AG08395 (cell line): ENCODE measurements around the gene METRNL.

Experiments
- DNase-seq: peaks from one replicate; pipeline ENCODE4 v3.0.0; 2012; ENCODE audit warnings: mixed read lengths, low spot score

METRNL gene

DNA sequence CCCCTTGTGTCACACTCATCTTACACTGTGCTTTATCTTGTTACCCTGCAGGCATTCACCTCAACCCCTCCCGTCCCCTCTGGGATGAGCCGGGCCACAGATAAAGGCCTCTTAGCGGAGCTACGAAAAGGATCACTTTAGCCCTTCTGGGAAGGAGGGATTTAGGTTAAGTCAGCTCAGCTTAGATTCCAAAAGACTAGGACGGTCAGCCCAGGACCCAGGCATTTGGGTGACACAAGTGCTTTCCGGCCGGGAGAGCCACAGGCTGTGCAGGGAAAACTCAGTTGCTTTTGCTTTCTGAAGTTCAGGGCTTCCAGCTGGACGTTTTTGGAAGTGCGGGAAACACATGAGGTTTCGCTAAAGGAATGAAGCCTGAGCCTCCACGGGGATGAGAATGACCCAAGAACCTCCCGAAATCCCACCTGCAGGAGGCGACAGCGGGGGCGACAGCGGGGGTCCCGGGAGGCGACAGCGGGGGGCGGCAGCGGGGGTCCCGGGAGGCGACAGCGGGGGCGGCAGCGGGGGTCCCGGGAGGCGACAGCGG, 11.6 kb upstream of the METRNL start:
- peak; percentile 35 for DNase-seq

DNA sequence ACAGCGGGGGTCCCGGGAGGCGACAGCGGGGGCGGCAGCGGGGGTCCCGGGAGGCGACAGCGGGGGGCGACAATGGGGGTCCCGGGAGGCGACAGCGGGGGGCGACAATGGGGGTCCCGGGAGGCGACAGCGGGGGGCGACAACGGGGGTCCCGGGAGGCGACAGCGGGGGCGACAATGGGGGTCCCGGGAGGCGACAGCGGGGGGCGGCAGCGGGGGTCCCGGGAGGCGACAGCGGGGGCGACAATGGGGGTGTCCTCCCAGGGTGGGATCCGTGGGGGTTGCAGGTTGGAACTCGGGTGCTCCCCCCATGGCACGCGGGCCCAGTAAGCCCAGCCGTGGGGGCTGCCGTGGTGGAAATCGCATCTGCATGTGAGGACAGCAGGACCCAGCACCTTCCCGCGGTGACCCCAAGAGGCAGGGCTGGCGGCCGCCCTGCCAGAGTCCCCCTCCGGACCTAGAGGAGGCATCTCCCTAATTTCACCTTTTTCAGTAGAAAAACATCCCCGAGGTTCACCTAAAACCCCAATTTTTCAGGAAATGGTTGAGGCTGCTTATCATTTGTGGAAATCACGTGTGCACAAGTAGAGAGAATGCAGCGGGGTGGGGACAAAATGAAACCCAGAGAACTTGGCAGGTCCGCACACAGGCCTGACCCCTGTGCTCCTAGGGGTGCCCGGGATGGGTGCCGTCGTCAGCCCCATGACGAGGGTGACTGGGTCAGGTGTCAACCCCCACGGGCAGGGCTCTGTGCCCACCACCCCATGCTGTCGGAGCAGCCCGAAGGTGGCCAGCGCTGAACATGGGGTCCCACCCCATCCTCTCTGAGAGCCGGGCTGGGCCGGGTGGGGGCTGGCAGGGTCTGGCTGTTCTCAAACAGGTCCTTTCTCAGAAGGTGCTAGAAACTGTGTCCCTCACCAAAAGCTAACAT, 10.5 kb upstream of the METRNL start:
- DNase-seq = no peak

DNA sequence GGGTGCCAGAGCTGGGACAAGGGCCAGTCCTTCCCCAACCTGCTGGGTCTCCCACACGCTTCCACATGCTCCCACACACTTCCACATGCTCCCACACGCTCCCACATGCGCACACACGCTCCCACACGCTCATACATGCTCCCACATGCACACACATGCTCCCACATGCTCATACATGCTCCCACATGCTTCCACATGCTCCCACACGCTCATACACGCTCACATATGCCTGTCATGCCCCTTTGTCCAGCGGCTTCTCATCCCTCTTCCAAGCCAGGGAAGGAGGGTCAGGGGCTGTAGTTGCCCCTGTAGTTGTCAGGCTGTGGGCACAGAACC, 9.9 kb upstream of the METRNL start:
- no peak for DNase-seq

DNA sequence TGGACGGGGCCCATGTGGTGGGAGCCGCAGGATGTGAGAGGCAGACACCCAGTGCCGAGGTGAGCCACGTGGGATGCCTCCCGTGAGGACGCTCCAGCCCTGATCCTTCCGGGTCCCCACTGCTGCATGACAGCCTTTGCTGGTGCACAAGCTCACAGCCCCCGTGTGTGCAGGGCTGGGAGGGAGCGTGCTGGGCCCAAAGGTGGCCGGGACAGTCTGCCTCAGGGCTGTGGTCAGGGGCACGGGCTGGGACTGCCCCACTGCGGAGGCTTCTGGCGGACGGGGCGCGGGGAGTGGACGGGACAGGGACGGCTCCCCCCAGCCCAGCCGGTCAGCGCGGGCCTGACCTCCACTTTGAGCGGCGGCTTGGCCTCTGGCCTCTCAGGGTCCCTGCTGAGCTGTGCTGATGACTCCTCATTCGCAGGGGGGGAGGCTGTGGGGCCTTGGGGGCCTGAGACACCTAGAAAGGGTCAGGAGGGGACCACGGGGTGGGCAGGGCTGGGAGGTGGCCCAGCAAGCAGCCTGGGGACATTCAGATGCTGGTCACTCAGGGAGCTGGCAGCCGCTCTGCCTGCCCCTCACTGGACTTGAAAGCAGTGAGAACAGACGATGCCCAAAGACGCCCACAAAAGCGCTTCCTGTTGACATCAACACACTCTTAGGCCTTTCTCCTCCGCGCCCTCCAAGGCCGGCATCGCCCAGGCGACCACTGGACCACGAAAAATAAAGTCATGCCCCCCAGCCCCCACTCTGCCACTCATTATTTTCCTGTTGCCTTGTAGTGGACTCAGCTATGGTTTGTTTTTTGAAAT, 9.3 kb upstream of the METRNL start:
- no peak for DNase-seq

DNA sequence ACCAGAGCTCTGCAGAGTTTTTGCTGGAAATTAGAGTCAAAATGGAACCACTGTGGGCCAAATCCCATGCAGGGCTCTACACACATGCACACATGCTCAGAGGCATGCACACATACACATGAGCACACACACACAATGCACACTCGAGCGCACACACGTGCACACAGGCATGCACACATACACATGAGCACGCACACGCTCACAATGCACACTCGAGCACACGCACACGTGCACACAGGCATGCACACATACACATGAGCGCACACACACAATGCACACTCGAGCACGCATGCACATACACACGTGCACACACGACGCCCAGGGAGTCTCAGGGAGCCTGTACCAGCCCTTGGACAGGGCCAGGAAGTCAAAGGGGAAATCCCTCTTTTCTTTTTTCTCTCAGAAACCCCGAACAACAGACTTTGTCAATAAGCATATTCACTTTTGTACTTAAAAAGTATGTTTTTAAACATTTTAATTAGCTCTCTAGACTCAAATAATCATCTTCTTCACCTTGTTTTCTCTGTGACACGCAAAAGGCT, 8.5 kb upstream of the METRNL start:
- DNase-seq = no peak

DNA sequence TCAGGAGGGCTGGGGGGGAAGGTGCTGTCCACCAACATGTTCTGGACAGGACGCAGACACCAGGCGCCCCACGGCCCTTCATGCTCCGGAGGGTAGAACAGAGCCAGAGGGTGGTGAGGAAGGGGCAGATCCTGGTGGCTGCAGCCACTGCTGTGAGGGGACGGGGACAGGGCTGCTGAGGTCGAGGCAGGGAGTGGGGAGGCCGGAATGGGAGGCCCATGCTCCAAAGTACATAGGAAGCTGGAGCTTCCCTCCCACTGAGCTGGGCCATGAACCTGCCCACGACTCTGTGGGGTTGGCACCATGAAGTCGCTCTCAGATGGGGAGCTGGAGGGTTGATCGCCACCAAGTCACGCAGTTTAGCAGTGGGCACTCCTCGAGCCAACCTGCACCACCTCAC, 8.0 kb upstream of the METRNL start:
- no peak for DNase-seq

DNA sequence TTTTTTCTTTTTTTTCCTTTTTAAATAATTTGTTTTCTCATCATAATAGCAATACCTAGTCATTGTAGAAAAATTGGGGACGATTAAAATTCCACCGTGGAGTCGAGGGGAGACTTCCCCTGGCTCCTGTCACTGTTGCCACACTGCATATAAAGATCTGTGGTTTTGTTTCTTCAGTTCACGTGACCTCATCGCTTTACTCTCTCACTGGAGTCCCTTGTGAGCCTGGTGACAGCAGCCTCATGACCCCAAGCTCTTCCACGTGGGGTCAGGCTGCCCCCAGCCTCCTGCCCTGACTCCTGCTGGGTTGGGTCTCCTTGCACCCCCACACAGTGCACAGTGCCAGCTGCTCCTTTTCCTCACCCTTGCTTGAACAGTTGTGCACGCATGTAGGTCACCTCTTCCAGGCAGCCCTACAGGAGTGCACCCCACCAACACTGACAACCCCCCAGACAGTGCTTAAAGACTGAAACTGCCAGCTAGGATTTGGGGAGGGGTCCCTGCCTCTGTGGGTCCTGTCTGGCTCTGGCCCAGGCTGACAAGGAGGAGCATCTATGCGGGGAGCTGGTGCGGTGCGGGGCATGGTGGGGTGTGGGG, 7.3 kb upstream of the METRNL start:
- DNase-seq = no peak

DNA sequence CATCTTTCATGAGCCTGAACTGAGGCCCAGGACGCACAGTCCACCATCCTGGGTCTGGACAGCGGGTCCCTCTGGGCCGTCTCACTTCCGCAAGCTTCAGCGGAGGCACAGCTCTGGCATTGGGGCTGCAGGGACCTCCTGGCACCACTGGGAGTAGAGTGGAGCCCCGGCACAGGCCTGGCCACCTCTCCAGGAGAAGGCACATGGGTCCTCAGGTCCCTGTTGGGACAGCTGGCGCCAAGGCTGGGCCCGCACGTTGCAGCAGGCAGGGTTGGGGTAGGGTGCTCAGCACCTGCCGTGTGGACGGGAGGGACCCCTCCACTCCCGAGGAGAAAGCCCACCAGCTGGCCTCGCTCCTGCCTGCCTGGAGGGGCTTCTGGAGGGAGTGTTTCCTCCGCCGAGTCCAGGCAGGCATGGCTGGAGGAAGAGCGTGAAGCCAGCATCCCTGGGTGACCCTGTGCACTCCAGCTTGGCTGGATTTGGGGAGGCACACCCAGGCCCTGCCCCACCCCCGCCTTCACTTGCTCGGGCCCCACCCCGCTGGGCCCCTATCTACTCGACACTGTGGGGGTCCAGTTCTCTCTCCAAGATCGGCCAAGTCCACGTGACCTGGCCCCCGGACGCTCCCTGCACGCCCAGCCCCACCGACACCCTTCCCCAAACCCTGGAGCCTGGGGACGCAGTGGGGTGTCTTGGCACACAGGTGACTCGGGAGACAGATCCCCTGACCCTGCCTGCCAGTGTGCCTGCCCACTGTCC, 6.6 kb upstream of the METRNL start:
- DNase-seq = no peak

DNA sequence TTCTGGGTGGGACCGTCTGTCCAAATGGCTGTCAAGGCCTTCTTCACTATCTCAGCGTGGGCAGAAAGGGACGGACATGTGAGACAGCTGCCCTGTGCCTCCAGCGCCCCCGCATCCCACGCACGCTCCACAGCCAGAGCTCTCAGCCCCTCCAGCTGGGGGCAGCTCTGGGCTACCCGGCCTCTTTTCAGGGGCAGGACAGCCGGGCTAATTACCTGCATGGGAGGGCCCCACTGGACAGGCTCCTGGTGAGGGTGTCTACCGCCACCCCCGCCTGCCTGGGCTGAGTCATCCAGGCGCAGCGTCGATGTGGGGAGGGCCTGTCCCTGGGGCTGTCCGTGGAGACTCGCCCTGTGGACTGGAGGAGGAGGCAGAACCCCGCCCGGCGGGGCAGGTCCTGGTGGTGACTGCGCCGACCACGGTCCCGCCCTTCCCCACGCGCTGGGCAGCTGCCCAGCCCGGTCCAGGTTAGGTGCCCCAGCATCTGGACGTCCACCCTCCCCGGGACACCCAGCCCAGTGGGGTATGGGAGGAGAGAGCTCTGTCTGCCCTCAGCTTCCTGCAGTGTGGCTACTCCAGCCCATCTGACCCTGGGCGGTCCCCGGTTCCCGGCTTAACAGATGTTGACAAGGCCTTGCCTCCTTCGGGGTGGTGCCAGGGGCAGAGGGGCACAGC, 5.9 kb upstream of the METRNL start:
- no peak for DNase-seq

DNA sequence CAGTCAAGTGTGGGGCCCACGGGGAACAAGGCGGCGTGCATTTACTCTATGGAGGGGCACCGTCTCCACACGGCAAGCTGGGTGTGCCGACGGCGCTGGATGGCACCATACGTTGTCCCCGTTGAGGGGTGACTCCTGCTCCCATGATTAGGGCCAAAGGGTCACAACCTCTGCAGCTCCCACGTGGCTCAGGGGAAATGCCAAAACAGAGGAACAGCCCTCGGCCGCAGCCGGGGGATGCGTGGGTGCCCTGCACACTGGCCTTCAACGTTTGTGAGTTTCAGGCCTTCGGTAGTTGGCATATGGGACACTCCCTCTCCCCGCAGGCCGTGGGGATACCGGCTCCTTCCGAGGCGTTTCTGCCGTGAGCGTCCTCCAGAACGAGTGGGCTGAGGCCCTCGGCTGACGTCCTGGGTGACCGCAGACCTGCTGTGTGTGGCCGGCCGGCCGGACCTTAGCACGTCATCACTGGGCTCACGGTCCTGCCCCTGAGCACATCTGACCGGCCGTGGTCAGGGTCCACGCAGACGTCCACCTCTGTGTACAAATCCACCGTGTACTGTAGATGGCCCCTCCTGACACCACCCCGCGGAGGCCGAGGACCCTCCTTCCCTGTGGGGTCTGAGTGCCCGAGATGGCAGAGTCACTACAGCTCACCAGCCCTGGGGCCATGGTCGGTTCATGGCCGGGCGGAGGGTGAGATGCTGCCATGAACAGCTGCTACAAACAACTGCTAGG, 4.8 kb upstream of the METRNL start:
- DNase-seq = no peak

DNA sequence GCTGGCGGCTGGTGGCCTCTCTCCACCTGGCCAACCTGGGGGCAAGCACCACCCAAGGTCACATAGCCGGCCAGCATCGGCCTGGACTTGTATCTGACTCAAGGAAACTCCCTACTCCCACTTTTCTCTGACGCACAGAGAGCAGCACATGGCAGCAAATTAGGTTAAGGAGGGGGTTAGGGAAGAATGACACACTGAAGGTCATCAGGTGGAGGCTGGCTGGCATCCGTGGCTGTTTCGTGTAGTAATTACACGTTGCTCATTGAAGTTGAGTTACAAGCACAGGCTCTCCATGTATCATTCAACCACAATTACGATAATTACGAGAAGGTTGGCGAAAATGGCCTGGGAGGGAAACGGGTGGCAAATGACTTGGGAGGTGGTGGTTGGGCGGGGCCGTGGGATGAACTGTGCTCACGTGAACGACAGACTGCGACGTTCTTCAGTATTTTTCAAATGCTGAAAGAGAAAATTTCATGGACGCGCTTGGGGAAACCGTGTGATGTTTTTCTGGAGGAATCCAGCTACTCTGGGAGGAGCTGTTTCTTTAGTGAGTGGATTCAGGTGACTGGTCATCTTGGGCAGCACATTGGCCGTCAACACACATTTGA, 4.0 kb upstream of the METRNL start:
- no peak for DNase-seq

DNA sequence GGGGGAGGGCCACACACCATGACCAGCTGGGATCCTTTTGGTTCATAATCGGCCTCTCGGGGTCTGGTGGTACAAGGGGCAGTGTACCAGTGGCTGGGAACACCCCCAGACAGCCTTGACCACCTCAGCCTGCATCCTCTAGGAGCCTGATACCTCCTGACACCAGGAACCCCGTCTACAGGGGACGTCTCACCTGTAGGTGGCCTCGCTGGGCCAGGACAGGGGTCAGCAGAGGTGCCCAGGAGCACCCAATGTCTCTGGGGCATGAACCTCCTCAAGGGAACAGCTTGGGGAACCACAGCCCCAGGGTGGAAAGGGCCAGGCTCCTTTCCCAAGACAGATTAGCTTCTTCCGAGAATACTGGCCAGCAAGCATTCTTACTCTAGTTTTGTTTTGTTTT, 2.5 kb upstream of the METRNL start:
- no peak for DNase-seq

DNA sequence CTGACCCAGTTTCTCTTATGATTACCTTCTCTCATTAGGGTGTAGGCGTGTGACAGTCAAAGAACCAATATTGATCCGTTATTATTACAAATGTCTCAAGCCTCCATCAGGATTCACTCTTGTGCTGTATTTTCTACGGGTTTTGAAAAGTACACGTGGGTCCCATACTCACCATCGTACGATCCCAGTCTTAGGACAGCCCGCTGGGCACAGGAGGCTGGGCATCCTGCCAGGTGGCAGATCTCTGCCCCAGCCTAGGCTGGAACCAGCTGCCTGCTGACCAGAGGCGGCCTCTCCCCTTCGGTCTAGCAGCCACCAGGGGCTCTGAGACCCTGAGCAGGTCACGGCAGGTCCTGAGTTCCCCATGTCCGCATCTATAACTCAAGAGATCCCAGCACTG, 2.0 kb upstream of the METRNL start:
- no peak for DNase-seq

DNA sequence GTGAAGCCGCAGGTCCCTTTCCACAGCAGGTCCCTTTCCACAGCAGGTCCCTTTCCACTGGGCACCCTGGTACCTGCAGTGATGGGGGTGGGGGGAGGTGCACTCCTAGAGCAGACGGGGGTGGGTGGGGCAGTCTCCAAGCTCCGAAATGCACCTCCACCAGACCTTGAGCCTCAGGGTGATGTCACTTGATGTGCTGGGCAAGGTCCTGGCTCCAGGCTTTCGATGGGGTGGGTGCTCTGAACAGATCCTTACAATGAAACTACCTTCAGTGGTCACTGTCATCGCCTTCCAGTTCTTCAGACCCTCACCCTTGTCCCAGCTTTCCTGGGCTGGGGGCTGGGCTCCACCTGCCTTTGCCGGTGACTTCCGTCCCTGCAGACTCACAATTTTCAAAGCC, 1.5 kb upstream of the METRNL start:
- DNase-seq = no peak

DNA sequence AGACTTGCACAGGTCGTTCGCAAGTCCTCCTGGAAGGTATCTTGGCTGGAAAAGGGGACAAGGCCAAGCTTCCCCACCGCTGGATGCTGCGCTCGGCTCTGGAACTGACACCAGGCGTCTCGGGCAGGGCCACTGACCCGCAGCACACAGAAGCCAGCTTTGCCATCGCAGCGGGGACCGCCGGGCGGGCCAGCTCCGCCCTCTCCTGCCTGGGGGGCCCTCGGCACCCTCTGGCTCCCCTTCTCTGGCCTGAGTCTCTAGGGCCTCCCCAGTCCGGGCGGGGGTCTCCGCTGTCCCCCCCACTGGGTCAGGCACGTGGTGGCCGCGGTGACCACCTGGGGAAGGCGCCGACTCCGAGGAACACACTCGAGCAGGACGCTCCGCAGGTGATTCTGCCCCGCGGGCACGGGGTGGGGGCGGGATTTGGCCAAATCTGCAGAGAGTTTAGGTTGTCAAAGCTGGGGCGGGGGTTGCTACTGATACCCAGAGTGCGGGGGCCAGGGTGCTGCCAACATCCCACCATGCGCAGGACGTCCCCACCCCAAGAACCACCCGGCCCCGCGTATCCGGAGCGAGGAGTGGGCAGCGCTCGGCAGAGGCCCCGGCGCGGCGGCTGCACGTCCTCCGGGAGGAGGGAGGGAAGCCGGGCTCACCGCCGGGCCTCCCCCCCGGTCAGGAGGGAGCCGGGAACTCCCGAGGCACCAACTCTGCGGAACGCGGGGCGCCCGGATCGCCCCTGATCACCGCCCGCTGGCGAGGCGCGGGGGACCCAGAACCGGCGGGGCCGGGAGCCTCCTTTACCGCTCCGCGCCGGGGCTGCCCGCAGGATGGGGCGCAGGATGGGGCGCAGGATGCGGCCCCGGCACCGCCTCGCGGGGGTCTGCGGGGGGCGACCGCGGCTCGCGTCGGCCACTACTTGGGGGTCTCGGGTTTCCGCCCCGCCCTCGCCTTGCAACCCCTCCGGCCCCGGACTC, 744 bp upstream of the METRNL start:
- DNase-seq = no peak

DNA sequence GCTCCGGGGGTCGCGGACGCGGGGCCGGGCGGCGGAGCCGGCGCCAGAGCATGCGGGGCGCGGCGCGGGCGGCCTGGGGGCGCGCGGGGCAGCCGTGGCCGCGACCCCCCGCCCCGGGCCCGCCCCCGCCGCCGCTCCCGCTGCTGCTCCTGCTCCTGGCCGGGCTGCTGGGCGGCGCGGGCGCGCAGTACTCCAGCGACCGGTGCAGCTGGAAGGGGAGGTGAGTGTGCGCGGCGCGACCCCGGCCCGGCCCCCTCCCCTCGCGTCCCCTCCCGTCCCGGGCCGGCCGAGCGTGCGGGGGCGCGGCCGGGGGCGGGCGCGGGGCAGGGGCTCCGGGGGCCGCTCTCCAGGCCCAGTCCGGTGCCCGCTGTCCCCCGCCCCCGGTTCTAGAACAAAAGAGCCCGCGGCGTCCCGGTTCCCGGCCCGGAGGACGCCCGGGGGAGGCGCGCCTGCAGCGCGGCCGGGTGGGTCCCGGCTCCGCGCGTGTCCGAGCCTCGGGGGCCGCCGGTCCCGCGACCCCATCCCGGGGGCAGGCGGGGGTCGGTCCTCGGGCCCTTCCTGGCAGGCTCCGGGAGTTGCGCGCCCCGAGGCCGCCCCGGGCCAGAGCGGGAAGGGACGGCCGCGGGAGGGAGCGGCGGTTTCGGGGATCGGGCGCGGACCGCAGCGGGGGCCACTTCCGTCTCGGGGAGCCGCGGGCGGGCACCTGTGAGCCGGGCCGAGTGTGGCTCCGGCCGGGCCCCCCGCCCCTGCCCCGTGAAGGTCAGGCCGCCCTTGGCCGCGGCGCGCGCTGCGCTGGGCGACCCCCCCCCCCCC, 563 bp downstream of the METRNL start:
- no peak for DNase-seq

DNA sequence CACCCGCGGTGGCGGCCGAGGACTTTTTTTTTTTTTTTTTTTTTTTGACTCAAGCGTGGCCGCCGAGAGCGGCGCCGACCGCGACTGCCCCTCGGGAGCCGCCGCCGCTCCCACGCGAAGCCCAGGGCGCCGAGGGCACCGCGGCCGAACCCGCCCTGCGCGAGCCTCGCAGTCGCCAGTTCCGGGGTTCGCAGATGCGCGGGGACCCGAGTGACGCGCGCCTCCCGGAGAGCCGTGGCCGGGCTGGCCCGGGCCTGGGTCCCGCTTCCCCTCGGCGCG, 1.1 kb downstream of the METRNL start:
- DNase-seq = no peak
